Suprapubic skin (tissue), 4 donors: ENCODE data around the gene MAGEA2.

Experiments
- POLR2A ChIP-seq, 2 donors: fragments of 450-650 bp; IDR thresholded peaks; one replicate each; pipeline ENCODE4 v1.6.1; 2017; ENCODE audit warnings: antibody characterized with exemption in 2 of 2, mild to moderate bottlenecking in 2 of 2, moderate library complexity in 2 of 2
- POLR2AphosphoS5 ChIP-seq, 3 donors: sonication (generic); formaldehyde crosslinking; IDR thresholded peaks; one replicate each; pipeline ENCODE4 v1.6.1; 2017; ENCODE audit warnings: antibody characterized with exemption in 3 of 3
- TF ChIP-seq, protein P1 (sequence below), 2 donors: fragments of 200-600 bp in 1 of 2; fragments of 450-650 bp in 1 of 2; sonication (generic) in 1 of 2; IDR thresholded peaks; one replicate each; pipeline ENCODE4 v1.5.1; 2016 to 2019; ENCODE audit warnings: antibody characterized with exemption in 2 of 2, mild to moderate bottlenecking in 1 of 2, moderate library complexity in 1 of 2

DNA sequence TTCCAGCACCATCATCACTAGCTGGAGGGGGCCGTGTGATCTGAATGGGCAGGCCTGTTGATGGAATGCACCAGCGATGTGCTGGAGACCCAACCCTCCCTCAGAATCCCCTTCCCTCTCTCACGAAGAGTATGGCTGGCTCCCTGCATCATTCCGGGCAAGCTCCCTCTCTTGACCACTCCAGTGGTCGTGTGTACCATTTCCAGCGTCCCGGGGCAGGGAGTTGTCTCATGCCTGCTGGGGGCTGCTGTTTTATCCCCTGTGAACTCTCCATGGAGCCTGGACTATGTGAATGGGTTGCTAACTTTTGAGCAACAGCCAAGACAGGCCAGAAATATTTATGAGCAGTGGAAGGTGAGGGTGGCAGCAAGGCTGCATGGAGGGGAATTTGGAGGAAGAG lies 28.2 kb downstream of the MAGEA2 start:
- TF ChIP-seq, protein P1, sequence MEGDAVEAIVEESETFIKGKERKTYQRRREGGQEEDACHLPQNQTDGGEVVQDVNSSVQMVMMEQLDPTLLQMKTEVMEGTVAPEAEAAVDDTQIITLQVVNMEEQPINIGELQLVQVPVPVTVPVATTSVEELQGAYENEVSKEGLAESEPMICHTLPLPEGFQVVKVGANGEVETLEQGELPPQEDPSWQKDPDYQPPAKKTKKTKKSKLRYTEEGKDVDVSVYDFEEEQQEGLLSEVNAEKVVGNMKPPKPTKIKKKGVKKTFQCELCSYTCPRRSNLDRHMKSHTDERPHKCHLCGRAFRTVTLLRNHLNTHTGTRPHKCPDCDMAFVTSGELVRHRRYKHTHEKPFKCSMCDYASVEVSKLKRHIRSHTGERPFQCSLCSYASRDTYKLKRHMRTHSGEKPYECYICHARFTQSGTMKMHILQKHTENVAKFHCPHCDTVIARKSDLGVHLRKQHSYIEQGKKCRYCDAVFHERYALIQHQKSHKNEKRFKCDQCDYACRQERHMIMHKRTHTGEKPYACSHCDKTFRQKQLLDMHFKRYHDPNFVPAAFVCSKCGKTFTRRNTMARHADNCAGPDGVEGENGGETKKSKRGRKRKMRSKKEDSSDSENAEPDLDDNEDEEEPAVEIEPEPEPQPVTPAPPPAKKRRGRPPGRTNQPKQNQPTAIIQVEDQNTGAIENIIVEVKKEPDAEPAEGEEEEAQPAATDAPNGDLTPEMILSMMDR (IDR thresholded peaks at IDR 0.05): no peak
- TF ChIP-seq POLR2A (IDR thresholded peaks at IDR 0.05): no peak
- no peak for TF ChIP-seq POLR2AphosphoS5 (IDR thresholded peaks at IDR 0.05)
